GM21515 (cell line): ENCODE measurements around the gene SPDYE2B.
"Not testable (repeated sequence)": the region's sequence is repeated elsewhere in the genome, so short reads cannot be mapped to it uniquely, and the experiment has no call there.

ENCODE experiments used
- ATAC-seq: cut with Tn5 transposase; IDR thresholded peaks from one replicate; pipeline ENCODE4 v1.9.1; 2021; ENCODE audit not compliant: unreplicated experiment

SPDYE2B gene, protein sequence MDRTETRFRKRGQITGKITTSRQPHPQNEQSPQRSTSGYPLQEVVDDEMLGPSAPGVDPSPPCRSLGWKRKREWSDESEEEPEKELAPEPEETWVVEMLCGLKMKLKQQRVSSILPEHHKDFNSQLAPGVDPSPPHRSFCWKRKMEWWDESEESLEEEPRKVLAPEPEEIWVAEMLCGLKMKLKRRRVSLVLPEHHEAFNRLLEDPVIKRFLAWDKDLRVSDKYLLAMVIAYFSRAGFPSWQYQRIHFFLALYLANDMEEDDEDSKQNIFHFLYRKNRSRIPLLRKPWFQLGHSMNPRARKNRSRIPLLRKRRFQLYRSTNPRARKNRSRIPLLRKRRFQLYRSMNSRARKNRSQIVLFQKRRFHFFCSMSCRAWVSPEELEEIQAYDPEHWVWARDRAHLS

DNA sequence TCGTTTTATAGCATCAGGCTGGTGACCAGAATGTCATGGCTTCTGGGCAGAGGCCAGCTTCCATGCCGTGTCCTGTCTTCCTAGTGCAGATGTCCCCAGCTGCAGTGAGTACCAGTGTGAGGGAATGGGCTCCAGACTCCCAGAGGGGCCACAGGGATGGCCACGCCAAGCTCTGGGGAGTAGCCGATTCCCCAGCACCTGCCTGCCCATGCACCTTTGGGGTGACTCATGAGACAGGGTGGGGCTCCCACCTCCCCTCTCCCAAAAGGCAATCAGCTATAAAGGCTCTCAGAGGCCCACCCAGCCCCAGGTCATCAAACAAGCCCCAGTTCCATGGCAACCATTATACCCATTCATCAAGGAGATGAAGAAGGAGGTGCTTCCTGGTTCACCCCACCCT, at the start of gene SPDYE2B:
Gene SPDYE2B (plus strand): TSS at position 396 of the 400 bp plus-strand sequence. CDS start 2,030 bp downstream, outside the sequence.
- ATAC-seq: not testable (repeated sequence)

DNA sequence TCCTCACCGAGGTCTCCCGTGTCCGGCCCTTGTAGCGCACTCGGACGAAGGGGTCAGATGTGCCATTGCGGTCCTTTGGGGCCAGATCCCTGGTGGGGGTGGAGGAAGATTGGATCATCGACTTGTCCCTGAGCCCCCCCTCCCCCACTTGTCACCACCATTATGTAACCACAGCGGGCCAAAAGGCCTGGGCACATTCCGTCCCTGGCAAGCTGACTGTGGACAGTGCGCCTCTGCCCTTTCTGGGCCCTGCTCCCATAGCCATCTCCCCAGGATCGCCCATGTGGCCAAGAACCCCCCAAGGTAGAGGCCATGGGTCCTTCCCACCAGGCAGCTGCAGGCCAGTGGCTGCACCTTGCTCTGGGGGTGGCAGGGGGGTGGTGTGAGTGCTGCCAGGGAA, 47.8 kb upstream of the SPDYE2B start:
- ATAC-seq: not testable (repeated sequence)

GRCh38 chr7:102604431-102605145, 45.5 kb upstream of the SPDYE2B start:
- ATAC-seq: not testable (repeated sequence)

DNA sequence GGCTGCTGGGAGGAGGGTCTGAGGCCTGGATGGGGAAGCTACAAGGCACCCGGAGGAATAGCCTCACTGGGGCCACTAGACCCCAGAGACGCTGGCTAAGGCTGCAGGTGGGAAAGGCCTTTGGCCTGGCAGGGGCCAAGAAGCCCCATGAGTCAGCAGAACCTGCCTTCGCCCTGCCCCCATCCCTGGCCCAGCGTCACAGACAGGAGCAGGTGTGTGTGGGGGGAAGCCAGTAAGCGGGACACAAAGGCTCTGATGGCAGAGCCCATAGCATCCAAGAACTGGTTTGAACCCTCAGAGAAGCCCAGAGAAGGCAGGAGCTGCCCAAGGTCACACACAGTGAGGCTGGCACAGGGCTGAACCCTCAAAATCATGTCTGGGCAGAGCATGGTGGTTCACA, 43.3 kb upstream of the SPDYE2B start:
- not testable (repeated sequence) for ATAC-seq

- ATAC-seq: not testable (repeated sequence)
Observed at GRCh38 chr7:102609734-102610133, 40.4 kb upstream of the SPDYE2B start.

DNA sequence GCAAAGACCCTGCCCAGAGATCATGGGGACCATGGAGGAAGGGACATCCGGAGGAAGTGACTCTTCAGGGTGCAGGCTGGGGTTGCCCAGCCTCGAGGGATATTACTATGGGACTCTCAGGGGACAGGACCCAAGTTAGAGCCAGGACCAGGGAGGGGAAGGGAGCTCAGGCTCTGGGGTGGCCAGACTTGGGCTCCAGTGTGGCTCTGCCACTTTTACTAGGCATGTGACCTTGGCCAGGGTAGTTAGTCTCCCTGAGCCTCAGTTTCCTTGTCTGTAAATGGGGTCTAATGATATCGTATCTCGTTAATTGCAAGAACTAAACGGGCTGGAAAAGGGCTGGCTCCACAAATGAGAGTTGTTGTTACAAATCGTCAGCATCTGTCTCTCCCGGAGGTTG, 39.7 kb upstream of the SPDYE2B start:
- ATAC-seq: not testable (repeated sequence)

DNA sequence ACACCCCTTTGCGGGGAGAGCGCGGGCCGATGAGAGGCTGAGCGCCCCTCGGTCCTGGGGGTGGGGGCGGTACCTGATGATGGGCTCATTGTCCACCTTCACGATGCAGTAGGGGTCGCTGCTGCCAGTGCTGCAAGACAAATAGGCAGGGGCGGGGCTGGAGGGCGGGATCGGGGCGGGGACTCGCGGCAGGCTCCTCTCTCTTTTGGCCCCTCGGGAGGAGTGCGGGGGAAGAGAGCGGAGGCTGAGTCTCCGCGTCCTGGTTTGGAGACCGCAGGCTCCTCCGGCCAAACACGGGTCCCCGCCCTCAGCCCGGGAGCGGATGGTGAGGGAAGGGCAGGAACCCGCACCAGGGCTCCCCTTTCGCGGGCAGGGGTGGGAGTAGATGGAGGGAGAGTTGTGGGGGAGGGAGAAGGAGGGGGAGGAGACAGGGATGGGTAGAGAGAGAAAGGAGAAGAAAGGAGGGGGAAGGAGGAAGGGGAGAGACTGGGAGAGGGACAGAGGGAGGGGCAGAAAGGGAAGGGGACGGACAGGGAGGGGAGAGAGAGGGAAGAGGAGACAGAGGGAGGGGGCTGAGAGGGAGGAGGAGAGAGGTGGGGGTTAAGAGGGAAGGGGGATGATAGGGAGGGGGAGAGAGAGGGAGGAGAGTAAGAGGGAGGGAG, 39.0 kb upstream of the SPDYE2B start:
- not testable (repeated sequence) for ATAC-seq

DNA sequence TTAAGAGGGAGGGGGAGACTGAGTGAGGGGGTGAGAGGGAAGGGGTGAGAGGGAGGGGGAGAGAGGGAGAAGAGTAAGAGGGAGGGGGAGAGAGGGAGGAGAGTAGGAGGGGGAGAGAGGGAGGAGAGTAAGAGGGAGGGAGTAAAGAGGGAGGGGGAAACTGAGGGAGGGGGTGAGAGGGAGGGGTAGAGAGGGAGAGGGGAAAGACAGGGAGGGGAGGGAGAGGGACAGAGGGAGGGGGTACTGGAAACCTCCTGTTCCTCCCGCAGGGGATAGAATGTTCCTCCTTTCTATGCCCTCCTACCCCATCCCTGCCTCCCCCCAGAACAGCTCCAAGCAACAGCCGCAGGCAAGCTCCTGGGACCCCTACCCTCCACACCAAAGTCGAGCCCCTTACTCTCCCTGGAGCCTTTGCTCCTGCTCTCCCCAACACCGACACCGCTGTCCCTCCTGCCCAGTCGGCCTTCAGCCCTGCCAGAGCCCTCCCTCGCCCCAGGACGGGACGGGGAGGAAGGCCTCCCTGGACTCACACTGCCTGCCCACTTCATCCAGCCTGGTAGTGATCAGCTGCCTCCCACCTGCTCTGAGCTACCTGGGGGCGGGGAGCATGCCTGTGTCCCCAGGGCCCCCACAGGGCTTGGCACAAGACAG, 38.3 kb upstream of the SPDYE2B start:
- not testable (repeated sequence) for ATAC-seq

GRCh38 chr7:102613575-102614345, 36.4 kb upstream of the SPDYE2B start:
- peak; percentile 65 for ATAC-seq

DNA sequence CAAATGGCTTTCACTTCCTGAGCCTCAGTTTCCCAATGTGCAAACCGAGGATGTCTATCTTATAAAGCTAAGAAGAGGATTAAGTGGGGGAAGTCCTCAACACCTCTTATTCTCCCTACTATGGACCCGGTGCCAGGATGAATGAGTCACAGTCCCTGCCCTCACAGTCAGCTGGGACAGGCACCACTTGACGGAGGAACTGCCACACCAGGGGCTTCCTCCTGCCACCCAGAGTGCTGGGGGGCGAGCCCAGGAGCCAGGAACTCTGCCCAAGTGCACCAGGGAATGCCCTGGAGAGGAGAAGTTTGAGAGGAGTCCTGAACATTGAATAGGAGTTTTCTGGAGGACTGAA, 35.8 kb upstream of the SPDYE2B start:
- peak; percentile 10 for ATAC-seq

GRCh38 chr7:102614873-102615272, 35.2 kb upstream of the SPDYE2B start:
- not testable (repeated sequence) for ATAC-seq

- ATAC-seq: not testable (repeated sequence)
Observed at GRCh38 chr7:102615930-102616329, 34.2 kb upstream of the SPDYE2B start.

DNA sequence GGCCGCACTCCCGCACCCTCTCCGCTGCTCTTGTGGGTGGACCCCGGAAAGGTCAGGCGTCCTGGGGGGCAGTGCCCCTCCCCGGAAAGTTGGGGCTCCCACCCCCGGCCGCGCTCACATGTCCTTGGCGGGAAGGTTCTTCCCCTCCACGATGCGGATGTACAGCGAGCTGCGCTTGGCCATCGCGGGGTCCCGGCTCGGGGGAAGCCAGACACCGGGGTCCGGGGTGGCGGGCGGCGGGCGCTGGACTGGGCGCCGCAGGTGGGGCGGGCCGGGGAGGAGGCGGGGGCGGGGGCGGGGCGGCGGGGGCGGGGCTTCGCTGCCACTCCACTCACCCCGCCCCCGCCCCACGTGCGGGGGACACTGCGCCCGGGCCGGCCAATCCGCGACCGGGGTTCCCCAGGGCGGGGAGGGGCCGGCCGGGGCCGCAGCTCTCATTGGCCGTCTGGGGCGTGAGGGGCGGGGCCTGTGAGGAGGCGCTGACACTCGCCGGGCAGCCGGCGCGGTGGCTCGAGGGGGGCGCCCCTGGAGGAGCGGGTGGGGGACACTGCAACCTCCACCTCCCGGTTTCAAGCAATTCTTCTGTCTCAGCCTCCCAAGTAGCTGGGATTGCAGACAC, 33.5 kb upstream of the SPDYE2B start, which contains the start of gene RASA4:
Gene RASA4 (minus strand): TSS at position 250 of the 619 bp plus-strand sequence. CDS start 67 bp downstream, at position 183.
- ATAC-seq: peak; percentile 71

- not testable (repeated sequence) for ATAC-seq
Observed at GRCh38 chr7:102618122-102618521, 32.0 kb upstream of the SPDYE2B start.

DNA sequence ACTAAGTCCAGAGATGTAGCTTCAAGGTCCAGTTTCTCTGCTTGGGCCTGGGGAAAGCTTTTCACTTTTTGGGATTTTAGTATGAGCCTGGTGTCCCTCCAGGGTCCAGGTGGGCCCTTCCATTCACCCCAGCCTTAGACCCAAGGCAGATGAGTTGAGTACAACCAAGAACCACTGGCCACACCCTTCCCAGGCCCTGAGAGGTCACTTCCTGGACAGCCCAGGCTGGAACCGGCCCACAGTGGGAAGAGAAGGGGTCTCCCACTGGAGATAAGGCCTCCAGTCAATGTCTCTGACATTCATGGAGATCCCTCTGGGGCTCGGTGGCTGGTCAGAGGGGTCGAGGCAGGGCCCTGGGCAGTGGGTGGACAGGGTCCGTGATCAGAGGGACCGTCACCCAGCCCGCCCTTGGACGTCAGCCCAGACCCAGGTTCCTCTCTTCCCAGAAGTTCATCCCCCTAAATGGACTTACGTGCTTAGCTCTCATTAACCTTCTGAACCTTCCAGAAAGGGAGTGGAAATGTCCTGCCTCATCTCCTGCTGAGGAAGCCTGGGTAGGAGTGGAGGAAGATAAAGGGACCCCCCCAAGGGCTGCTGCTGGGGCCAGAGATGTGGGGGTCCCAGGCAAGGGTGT, 22.7 kb upstream of the SPDYE2B start:
- not testable (repeated sequence) for ATAC-seq

DNA sequence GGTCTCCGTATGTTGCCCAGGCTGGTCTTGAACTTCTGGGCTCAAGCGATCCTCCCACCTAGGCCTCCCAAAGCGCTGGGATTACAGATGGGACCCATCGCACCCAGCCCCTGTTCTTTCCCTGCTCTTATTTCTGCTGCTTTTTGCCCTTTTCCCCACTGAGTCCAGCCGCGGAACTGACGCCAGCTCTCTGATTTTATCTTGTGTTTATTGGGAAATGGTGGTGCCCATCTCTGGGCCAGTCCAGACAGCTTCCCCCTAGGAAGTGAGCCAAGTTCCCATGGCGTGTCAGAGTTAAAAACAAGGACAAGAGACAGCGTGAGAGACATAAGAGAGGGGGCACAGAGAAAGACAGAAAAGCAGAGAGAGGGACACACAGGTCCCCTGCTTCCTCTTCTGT, 19.5 kb upstream of the SPDYE2B start:
- not testable (repeated sequence) for ATAC-seq

GRCh38 chr7:102634299-102634698, 15.8 kb upstream of the SPDYE2B start:
- ATAC-seq: not testable (repeated sequence)

- not testable (repeated sequence) for ATAC-seq
Observed at GRCh38 chr7:102635354-102635753, 14.8 kb upstream of the SPDYE2B start.

GRCh38 chr7:102636956-102637355, 13.2 kb upstream of the SPDYE2B start:
- ATAC-seq: not testable (repeated sequence)
